ENCODE measurements around the gene CHERP. TPM values are rescaled to one million over a fixed set of nuclear protein-coding genes. Genes with fewer than 3 reads are reported as not detected.

Gene CHERP
- total RNA-seq, 1 experiment from 2014 or later: 3.1 TPM

DNA sequence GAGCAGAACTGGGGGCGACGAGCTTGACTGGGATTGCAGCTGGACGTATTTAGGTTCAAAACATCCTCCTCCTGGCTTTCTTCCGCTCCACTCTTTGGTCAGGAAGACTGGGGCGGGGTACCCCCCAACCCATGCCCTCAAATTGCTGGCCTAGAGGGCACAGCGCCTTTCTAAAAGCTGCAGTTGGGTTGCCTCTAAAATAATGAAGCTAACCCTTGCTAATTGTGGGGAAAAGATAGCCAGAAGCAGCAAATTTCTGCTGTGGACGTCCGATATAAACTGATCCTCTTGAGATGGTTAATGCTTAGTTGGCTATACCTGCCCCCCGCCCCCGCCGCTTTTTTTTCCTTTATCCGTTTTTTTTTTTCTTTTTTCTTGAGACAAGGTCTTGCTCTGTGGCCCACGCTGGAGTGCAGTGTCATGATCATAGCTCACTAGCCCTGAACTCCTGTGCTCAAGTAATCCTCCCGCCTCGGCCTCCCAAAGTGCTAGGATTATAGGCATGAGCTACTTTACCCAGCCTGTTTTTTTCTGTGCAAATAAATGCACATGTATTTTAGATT lies 754 bp upstream of the CHERP start:
- DNase-seq (ENCODE audit: low read depth): peak; percentile 8

DNA sequence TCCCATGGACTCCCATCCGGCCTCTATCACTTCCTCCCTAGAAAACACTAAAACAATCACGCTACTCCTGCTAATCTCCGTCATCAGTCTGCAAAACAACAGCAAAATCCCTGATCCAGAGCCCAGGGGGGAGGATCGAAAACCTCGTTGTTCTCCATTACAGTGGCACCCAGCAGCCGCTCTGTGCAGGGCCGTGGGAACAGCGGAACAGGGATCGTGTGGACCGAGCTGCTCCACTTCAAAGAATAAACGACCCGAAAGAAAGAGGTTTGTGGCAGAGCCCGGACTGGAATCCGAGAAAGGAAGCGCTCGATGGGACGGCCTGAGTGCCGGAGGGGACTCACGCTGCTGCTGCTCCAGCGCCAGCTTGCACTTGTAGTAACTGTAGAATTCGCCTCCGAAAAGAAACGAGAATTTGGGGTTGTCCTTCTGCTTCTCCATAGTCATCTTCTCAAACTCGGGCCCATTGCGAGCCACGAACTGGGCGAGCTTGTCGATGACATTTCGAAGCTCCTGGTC lies 652 bp downstream of the CHERP start:
- peak; percentile 18 for DNase-seq (ENCODE audit: low read depth)

GRCh38 chr19:16540948-16541347 lies 1.3 kb downstream of the CHERP start:
- no peak for DNase-seq (ENCODE audit: low read depth)

DNA sequence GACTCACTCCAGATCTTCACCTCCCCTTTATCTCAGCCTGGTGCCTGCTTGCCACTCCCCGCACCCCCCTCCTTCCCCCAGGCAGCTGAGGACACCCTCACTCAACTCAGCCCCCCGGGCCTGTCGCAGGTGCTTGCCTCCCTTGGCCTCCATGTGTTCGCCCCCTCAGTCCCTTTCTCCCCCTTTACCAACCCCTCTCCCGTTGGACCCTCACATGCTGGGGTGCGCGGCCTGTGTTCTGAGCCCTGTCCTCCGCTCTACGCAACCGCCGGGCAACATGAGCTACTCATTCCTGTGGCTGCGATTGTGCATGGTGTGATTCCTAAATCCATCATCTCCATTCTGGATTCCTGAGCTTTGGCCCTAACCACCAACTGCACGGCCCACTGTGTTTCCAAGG lies 5.1 kb downstream of the CHERP start:
- no peak for DNase-seq (ENCODE audit: low read depth)

- DNase-seq (ENCODE audit: low read depth): no peak
Observed at GRCh38 chr19:16536130-16536529, 6.1 kb downstream of the CHERP start.

- no peak for DNase-seq (ENCODE audit: low read depth)
Observed at GRCh38 chr19:16535381-16535780, 6.9 kb downstream of the CHERP start.

- no peak for DNase-seq (ENCODE audit: low read depth)
Observed at GRCh38 chr19:16532440-16533234, 9.6 kb downstream of the CHERP start.

- DNase-seq (ENCODE audit: low read depth): no peak
Observed at GRCh38 chr19:16531380-16531669, 10.9 kb downstream of the CHERP start.

DNA sequence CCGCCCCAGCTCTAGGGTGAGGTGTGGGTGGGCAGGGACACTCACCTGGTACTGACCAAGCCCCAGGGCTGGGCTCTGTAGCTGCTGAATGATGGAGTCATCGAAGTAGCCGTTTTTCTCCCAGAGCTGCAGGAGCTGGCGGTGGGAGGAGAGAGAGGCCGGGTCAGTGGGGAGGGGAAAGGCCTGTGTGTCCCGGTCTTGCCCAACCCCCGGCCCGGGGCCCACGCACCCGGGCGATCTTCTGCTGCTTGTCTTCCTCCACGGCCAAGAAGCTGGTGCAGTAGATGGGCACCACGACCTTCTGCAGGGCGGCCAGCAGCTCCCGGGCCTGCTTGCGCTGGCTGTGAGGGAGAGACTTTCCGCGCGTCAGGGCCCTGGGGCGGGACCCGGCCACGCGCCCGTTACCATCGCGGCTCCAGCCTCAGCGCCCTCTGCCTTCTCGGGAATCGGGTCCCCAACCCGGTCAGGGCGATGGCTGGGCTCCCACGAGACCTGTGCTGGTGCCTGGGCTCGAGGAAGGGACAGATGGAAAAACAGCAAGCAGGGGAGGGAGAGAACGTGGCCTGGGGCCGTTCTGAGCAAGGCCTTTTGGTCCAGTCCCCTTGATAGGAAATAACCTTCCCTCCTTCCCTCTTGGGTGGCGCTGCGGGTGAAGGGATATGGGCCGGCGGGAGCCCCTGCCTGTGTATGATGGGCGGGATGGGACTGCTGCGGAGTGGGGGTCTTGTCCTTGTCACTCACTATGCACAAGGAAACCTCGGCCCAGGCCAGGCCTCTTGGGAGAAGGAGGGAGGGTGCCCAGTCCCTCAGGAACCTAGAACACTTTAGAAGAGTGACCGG lies 11.5 kb downstream of the CHERP start:
- no peak for DNase-seq (ENCODE audit: low read depth)

DNA sequence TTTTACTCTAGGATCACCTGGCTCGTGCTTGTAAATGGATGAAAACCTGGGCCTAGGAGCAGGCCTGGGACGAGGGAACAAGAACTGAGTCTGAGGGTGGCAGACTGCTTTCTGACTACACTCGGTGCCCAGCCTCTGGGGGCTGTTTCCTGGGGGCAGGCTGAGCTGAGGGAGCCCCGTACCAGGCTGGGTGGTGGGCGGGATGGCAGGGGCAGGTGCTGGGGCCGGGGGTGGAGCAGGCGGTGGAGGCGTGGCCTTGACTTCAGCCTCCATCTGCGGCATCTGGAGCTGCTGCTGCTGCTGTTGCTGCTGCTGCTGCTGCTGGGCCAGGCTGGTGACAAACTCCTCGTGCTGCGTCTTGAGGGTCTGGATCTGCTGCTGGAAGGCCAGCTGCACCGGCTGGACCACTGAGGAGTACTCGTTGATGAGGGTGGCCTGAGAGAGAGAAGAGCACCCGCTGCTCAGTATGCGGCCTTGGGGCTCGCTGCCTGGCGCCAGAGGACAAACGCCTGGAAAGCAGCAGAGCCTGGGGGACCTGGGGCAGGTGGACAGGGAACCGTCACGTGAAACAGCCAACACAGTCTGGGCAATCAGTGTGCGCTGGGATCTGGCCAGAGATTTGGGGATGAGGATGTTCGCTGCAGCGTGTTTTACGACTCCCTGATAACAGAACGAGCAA lies 12.6 kb downstream of the CHERP start:
- DNase-seq (ENCODE audit: low read depth): no peak

DNA sequence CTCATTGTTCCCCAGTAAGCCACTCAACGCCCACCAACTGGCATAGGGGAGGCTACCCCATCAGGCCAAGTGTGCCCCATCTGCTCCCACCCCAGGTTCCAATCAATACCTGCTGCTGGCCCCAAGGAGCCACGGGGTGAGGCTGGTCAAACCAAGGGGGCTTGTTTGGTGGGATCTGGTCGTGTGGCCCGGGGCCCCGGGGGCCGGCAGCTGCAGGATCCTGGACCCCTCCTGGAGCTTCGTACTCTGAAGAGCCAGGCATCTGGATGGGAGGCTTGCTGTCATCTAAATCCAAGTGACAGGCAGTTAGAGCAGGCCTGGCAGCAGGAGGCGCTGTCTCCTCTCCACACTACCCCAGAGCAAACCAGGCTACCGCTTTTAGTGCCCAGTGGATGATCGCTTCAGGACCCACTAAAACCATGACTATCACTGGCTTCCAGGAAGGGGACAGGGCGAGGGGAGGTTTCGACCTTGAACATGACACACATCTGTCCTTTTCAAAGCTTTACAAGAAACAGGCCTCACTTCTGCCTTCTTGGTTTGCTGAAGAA lies 14.2 kb downstream of the CHERP start:
- DNase-seq (ENCODE audit: low read depth): no peak

- DNase-seq (ENCODE audit: low read depth): no peak
Observed at GRCh38 chr19:16527334-16527935, 14.8 kb downstream of the CHERP start.

GRCh38 chr19:16525751-16526481 lies 16.3 kb downstream of the CHERP start:
- no peak for DNase-seq (ENCODE audit: low read depth)

DNA sequence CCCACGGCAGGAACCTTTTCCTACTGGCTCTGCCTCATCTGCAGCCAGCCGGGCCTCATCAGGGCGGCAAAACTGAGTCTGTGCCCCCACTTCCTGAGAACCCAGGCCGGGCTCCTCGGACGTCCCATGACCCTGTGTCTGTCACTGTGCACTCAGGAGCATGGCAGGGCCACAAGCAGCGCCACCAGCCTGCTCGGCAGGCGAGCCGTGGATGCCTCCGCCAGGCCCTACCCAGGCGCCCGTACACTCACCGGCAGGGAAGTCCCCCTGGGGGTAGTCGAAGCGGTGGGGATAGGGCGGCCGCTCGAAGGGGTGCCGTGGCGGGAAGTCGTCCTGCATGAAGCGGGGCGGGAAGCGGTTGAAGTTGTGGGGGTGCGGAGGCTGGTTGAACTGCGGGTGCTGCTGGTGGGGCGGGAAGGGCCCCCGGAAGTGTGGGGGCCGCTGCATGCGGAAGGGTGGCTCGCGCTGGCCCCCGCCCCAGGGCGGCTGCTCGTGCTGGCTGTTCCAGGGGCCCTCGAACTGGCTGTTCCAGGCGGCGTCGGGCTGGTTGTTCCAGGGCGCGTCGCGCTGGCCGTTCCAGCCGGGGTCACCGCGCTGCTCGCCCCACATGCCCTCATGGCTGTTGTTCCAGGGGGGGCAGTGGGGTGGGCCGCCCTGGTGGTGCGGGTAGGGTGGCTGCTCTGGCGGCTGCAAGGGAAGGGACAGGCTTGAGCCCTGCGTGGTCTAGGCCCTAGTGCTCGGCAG lies 17.1 kb downstream of the CHERP start:
- no peak for DNase-seq (ENCODE audit: low read depth)

DNA sequence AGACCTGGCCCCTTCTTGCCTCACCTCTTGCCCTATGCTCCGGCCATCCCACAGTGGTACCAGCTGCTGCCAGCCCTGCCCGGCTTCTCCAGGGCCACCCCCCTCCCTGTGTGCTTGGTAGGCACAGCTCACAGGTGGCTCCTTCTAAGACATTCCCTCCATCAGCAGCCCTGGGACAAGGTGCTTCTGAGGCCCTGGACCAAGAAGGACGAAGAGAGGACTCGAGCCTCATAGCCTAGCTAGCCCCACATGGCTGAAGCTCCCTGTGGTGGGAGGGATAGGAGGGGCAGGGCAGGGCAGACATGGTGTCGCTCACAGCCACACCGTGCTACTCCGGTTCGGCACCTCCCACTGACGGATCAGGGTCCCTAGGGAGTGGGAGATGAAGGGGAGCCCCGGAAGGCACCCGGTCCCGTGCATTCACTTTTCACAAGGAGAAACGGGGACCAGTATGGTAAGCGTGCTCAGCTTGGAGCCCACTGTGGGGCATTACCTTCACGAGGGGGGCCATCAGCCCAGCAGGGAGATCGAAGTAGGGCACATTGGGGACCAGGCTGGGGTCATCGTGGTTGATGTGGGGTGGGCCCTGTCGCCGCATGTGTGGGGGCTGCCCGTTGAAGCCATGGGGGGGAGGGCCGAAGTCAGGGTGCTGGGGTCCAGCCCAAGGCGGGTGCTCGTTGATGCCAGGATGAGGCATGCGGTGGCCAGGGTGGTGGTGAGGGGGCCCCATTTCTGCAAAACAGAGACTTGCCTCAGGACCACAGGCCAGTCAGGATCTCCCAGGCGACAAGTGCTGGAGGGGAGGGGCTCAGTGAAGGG lies 19.5 kb downstream of the CHERP start:
- no peak for DNase-seq (ENCODE audit: low read depth)

GRCh38 chr19:16521715-16522289 lies 20.4 kb downstream of the CHERP start:
- no peak for DNase-seq (ENCODE audit: low read depth)

DNA sequence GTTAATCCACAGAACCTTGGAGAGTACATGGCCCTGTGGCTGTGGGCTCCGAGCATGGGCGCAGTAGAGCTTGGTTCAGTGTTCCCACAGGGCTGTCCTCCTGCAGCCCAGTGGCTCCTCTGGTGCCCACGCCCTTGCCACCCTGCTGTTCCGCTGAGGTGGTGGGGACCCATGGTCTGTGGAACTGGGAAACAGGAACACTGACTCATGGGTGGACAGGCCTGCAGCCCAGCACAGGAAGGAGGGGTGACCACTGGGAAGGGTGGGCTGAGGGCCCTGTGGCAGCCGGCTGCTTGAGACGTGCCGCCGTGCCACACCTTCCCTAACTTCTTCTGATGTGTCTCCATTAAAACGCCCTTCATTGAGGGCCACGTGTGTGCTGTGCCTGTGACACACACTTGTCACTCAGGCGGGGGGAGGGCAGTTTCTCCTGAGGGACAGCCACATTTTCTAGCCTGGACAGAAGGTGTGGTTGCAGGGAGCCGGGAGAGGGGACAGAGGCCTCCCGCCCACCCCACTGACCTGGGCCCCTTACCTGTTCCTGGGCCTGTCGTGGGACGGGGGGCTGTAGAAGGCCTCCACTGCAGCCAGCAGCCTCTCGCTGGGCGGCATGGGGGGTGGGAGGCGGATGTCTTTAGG lies 21.1 kb downstream of the CHERP start:
- DNase-seq (ENCODE audit: low read depth): no peak

All from RPMI7951 (cell line).